Regular cardiac myocyte (primary cell): ENCODE data around the gene INKA2. TPM values are rescaled to one million over a fixed set of nuclear protein-coding genes. Genes with fewer than 3 reads are reported as not detected.

ENCODE experiments used
- total RNA-seq: library from RNA; depleted of rRNA; stranded (reverse); fragments of >200 nt; gene quantifications from 2 replicates; pipeline ENCODE4 v1.2.3, GENCODE V29; 2014

Gene INKA2
- 30.2 and 30.7 TPM in 2 replicates for total RNA-seq

GRCh38 chr1:111739194-111739924 lies at the start of gene INKA2:
INKA2 (minus strand) TSS chr1:111739395; CDS start chr1:111739242, 153 bp downstream.

GRCh38 chr1:111755331-111756123 lies 16.3 kb upstream of the INKA2 start, which contains the start of gene DDX20:
DDX20 (plus strand) TSS chr1:111755901; CDS start chr1:111755925, 24 bp downstream.

Other genes starting within 250 kb of the INKA2 start
- gene ADORA3, start 235.8 kb downstream of the INKA2 start, total RNA-seq = not detected in 2 replicates
- gene TMIGD3, start 235.8 kb downstream of the INKA2 start, total RNA-seq = not detected in 2 replicates
- gene RAP1A, start 119.6 kb downstream of the INKA2 start, total RNA-seq = 19.7 and 42.4 TPM in 2 replicates
- 13.5 and 26.5 TPM in 2 replicates for gene DDX20, start 16.5 kb upstream of the INKA2 start, total RNA-seq